ENCODE results near the gene RBM23. TPM values are rescaled to one million over a fixed set of nuclear protein-coding genes. Genes with fewer than 3 reads are reported as not detected.

Gene RBM23
- total RNA-seq, 1 experiment from 2014 or later: 76.5 TPM

DNA sequence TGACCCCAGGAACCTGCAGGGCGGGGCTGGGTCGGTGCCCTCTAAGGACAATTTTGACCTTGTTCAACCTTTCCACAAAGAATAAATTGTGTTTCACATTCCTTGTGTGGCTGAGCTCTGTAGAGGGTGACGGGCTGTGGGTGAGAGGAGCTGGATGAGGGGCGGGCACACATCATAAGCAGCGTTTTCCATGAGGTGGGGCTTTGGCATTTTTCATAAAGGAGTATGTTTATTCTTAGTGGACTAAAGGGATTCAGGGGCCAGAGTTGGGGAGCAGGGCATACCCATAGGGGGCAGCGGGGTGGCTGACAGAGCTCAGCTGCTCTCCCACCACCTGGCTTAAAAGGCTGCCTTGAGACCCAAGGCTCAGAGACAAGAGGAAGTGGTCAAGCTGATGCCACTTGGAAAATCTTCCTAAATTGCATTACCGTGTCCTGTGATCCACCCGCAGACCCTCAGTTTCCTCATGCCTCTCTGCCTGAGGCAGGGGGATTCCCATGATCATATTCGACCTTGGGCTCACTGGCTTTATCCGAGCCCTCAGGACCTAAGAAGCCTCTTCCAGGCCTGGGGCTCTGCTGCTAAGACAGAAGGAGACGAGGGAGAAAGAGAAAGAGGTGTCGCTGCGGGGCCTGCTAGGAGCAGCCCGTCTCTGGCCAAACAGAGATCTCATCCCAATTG, 71.1 kb downstream of the RBM23 start:
- Histone ChIP-seq H2AFZ (no peak overlapping the region), H3K4me1 (replicated peaks; ENCODE audit: insufficient read depth) (no peaks in the 10 kb centered on the region; the same call in 1 of the 2 replicates), H3K4me2 (no peak overlapping the region), H4K20me1 (ENCODE audit: insufficient read depth) (no peaks in the 10 kb centered on the region), H3K27ac (no peak overlapping the region), H3K27me3 (ENCODE audit: insufficient read depth, low read depth) (no peaks in the 10 kb centered on the region), H3K36me3 (ENCODE audit: low read depth) (no peaks in the 10 kb centered on the region), H3K9me2 (ENCODE audit: insufficient read depth) (no peaks in the 10 kb centered on the region), H3K4me3 (no peak overlapping the region), H3K9me3 (ENCODE audit: insufficient read depth, low read depth) (no peaks in the 10 kb centered on the region), H3K79me2 (ENCODE audit: low read depth) (no peaks in the 10 kb centered on the region), H3F3A (ENCODE audit: insufficient read depth, low read depth) (no peaks in the 10 kb centered on the region)
- no peak for TF ChIP-seq EZH2 (IDR thresholded peaks at IDR 0.05; ENCODE audit: low read depth)
- TF ChIP-seq, protein P1, sequence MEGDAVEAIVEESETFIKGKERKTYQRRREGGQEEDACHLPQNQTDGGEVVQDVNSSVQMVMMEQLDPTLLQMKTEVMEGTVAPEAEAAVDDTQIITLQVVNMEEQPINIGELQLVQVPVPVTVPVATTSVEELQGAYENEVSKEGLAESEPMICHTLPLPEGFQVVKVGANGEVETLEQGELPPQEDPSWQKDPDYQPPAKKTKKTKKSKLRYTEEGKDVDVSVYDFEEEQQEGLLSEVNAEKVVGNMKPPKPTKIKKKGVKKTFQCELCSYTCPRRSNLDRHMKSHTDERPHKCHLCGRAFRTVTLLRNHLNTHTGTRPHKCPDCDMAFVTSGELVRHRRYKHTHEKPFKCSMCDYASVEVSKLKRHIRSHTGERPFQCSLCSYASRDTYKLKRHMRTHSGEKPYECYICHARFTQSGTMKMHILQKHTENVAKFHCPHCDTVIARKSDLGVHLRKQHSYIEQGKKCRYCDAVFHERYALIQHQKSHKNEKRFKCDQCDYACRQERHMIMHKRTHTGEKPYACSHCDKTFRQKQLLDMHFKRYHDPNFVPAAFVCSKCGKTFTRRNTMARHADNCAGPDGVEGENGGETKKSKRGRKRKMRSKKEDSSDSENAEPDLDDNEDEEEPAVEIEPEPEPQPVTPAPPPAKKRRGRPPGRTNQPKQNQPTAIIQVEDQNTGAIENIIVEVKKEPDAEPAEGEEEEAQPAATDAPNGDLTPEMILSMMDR (conservative IDR thresholded peaks at IDR 0.05): no peak
- CTCF ChIA-PET: no interaction called here
- DNase-seq: no peak
- POLR2A ChIA-PET (ENCODE audit: unreplicated experiment): no interaction called here
- intact Hi-C loops (cut with micrococcal nuclease; ENCODE audit: unreplicated experiment): no loop called here
- BruUV-seq (replicated peaks): no TSS peak

DNA sequence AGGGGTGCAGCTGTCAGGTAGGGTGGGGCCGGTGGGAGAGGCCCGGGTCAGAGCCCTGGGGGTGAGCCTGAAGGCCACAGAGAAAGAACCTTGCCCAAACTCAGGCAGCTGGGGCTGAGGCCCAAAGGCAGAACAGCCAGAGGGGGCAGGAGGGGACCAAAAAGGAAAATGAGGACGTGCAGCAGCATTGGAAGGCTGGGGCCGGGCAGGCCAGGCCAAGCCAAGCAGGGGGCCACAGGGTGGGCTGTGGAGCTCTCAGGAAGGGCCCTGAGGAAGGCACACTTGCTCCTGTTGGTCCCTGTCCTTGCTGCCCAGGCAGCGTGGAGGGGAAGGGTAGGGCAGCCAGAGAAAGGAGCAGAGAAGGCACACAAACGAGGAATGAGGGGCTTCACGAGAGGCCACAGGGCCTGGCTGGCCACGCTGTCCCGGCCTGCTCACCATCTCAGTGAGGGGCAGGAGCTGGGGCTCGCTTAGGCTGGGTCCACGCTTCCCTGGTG, 72.1 kb downstream of the RBM23 start:
- no peaks in the 10 kb centered on the region for H3K79me2 ChIP-seq (ENCODE audit: low read depth)
- H3K9me3 ChIP-seq (ENCODE audit: insufficient read depth, low read depth): no peaks in the 10 kb centered on the region
- DNase-seq: no peak
- H3K36me3 ChIP-seq (ENCODE audit: low read depth): no peaks in the 10 kb centered on the region
- no peaks in the 10 kb centered on the region for H3F3A ChIP-seq (ENCODE audit: insufficient read depth, low read depth)
- TSS peak; percentile 17 for BruUV-seq (replicated peaks)
- TF ChIP-seq, protein P1 (conservative IDR thresholded peaks at IDR 0.05): no peak
- TF ChIP-seq EZH2 (IDR thresholded peaks at IDR 0.05; ENCODE audit: low read depth): no peak
- no peak overlapping the region for H3K4me2 ChIP-seq
- POLR2A ChIA-PET (ENCODE audit: unreplicated experiment): no interaction called here
- H3K4me1 ChIP-seq (replicated peaks; ENCODE audit: insufficient read depth): no peaks in the 10 kb centered on the region; the same call in 1 of the 2 replicates
- no peaks in the 10 kb centered on the region for H3K9me2 ChIP-seq (ENCODE audit: insufficient read depth)
- CTCF ChIA-PET: no interaction called here
- intact Hi-C loops (cut with micrococcal nuclease; ENCODE audit: unreplicated experiment): no loop called here
- H3K4me3 ChIP-seq: no peak overlapping the region
- no peaks in the 10 kb centered on the region for H3K27me3 ChIP-seq (ENCODE audit: insufficient read depth, low read depth)
- H2AFZ ChIP-seq: no peak overlapping the region
- no peaks in the 10 kb centered on the region for H4K20me1 ChIP-seq (ENCODE audit: insufficient read depth)
- no peak overlapping the region for H3K27ac ChIP-seq

DNA sequence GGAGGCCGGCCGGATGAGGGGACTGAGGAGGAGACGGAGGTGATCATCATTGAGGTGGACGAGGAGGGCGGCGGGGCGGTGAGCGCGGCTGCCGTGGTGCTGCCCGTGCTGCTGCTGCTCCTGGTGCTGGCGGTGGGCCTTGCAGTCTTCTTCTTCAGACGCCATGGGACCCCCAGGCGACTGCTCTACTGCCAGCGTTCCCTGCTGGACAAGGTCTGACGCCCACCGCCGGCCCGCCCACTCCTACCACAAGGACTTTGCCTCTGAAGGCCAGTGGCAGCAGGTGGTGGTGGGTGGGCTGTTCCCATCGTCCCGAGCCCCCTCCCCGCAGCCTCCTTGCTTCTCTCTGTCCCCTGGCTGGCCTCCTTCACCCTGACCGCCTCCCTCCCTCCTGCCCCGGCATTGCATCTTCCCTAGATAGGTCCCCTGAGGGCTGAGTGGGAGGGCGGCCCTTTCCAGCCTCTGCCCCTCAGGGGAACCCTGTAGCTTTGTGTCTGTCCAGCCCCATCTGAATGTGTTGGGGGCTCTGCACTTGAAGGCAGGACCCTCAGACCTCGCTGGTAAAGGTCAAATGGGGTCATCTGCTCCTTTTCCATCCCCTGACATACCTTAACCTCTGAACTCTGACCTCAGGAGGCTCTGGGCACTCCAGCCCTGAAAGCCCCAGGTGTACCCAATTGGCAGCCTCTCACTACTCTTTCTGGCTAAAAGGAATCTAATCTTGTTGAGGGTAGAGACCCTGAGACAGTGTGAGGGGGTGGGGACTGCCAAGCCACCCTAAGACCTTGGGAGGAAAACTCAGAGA, 72.9 kb downstream of the RBM23 start:
- intact Hi-C loops (cut with micrococcal nuclease; ENCODE audit: unreplicated experiment): no loop called here
- no peaks in the 10 kb centered on the region for H3F3A ChIP-seq (ENCODE audit: insufficient read depth, low read depth)
- no peaks in the 10 kb centered on the region for H4K20me1 ChIP-seq (ENCODE audit: insufficient read depth)
- H3K4me1 ChIP-seq (replicated peaks; ENCODE audit: insufficient read depth): no peaks in the 10 kb centered on the region; the same call in 1 of the 2 replicates
- H3K27me3 ChIP-seq (ENCODE audit: insufficient read depth, low read depth): no peaks in the 10 kb centered on the region
- no peak overlapping the region for H2AFZ ChIP-seq
- no peak for DNase-seq
- no peaks in the 10 kb centered on the region for H3K9me3 ChIP-seq (ENCODE audit: insufficient read depth, low read depth)
- no peak overlapping the region for H3K4me3 ChIP-seq
- H3K79me2 ChIP-seq (ENCODE audit: low read depth): no peaks in the 10 kb centered on the region
- CTCF ChIA-PET: no interaction called here
- POLR2A ChIA-PET (ENCODE audit: unreplicated experiment): no interaction called here
- no TSS peak for BruUV-seq (replicated peaks)
- no peak for TF ChIP-seq EZH2 (IDR thresholded peaks at IDR 0.05; ENCODE audit: low read depth)
- TF ChIP-seq, protein P1 (conservative IDR thresholded peaks at IDR 0.05): no peak
- H3K27ac ChIP-seq: no peak overlapping the region
- no peaks in the 10 kb centered on the region for H3K9me2 ChIP-seq (ENCODE audit: insufficient read depth)
- no peaks in the 10 kb centered on the region for H3K36me3 ChIP-seq (ENCODE audit: low read depth)
- no peak overlapping the region for H3K4me2 ChIP-seq

All from PC-9 (cell line).